ENCODE measurements around the gene ATP6V1G2.
"Not testable (repeated sequence)": the region's sequence is repeated elsewhere in the genome, so short reads cannot be mapped to it uniquely, and the experiment has no call there.

The ATP6V1G2 gene
- 0 to 0.32 (median 0.11) reads per million in 18 experiments for total RNA-seq

DNA sequence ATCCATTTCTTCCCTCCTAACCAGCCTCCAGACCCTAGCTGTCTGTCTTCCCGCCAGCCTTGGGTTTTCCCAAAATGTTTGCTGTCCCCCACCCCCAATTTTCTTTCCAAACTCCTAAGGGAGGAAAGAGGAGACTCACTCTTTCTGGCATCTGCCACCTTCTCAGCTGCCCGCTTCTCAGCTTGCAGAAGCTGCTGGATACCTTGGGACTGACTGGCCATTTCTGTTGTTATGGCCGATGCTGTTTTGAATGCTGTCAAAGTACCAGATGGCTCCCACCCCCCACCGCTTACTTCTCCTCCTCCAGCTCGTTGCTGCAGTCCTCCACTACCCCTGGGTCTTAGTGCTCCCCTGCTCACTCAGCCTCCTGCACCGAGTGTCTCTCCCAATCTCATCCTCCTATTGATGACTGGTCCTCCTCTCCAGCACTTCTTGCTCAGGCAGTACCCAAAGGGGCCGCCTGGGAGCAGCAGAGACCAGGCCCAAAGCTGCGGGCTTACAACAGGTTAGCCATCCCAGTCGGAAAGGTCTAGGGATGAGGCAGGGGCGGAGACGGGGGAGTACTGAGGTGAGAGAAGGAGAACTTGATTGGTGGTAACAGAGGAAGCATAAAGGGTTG is at the start of gene ATP6V1G2:
TSS of gene ATP6V1G2 (minus strand) at position 270 of the 619 bp plus-strand sequence. CDS start at position 221, 49 bp downstream.
- peak; percentile 78 to 81 for DNase-seq

DNA sequence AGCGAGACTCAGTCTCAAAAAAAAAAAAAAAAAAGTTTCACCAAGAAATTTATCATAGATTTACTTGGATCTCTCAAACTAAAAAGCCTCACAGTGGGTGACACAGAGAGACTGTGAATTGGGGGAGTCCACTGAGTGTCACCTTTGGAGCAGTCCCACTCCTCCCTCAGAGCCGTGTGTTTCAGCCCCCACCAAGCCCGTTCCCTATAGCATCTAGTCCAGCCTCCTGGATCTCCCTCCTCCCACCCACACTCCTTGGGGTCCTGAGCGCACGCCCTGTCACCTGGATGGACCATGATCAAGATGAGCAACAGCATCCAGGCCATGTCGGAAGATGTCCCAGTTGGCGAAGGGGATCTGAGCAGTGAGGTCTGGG is 46.0 kb upstream of the ATP6V1G2 start:
- no peak for DNase-seq

DNA sequence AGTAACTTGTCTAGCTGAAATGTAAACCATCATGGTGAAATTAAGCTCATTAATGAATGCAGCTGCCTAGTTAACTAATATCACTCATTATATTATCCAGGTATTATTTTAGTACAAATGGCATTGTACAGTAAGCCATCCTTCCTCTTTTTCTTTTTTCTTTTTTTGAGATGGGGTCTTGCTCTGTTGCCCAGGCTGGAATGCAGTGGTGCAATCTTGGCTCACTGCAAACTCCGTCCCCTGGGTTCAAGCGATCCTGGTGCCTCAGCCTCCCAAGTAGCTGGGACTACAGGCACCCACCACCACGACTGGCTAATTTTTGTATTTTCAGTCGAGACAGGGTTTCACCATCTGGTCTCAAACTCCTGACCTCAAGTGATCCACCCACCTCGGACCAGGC is 44.3 kb upstream of the ATP6V1G2 start:
- DNase-seq = not testable (repeated sequence)

DNA sequence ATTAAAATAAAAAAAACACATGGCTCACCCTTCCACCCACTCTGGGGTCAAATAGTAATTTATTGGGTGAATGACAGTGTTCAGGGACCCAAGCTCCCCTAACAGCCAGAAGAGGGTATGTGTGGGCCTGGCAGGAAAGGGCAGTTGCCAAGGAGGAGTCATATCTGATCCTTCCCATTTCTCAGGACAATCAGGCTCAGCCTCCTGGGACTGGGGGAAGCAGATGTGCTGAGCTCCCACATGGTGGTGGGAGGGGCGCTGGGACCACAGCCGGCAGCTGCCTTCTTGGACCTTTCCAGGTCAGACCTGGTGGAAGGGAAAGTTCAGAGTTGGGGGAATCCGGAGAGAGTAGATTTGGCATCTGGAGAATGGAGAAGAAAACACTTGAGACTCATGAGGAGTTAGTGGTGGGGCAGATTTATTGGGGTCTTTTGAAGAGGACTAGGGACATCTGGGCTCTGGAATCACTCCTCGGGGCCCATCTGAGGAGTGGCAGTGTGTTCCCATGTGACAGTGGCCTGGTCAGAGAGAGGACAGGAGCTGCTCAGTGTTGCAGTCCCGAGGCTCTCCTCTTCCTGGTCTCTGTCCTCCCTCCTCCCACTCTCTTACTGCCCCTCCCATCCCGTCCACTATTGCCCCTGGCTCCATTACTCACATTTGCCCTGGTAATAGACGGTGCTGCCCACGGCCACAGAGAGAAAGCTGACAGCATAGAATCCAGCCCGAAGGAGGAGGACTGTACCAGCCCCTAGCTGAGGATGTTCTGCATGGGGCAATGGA is 42.7 kb upstream of the ATP6V1G2 start:
- DNase-seq = peak; percentile 67 to 79

DNA sequence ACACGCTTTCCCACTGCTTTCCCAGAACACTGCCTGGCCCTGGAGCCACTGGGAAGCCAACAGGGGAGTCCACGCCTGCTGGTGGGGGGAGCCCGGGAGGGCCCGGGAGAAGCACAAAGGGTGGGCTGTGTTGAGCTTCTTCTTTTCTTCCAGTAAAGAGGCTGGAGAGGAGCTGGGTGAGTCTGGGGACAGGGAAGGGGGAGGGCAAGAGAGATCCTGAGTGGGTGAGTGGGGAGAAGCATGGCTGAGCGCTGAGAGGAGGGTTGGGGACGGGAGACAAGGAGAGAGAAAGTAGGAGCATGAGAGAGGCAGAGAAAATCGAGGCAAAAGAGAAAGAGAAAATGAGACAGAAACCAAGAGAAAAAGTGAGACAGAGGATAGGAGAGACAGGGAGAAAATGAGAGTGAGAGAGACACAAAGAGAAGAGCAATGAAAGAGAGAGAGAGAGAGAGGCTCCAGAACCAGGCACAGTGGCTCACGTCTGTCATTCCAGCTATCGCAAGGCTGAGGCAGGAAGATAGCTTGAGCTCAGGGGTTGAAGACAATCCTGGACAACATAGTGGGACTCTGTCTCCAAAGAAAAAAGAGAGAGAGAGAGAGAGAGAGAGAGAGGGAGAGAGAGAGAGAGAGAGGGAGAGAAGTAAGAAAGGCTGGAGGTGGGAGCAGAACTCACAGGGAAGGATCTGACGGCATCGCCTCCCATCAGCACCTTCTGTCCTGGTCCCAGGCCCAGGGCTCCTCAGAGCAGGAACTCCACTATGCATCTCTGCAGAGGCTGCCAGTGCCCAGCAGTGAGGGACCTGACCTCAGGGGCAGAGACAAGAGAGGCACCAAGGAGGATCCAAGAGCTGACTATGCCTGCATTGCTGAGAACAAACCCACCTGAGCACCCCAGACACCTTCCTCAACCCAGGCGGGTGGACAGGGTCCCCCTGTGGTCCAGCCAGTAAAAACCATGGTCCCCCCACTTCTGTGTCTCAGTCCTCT is 41.7 kb upstream of the ATP6V1G2 start:
- DNase-seq = peak in 1 of 2 donors; percentile 41

DNA sequence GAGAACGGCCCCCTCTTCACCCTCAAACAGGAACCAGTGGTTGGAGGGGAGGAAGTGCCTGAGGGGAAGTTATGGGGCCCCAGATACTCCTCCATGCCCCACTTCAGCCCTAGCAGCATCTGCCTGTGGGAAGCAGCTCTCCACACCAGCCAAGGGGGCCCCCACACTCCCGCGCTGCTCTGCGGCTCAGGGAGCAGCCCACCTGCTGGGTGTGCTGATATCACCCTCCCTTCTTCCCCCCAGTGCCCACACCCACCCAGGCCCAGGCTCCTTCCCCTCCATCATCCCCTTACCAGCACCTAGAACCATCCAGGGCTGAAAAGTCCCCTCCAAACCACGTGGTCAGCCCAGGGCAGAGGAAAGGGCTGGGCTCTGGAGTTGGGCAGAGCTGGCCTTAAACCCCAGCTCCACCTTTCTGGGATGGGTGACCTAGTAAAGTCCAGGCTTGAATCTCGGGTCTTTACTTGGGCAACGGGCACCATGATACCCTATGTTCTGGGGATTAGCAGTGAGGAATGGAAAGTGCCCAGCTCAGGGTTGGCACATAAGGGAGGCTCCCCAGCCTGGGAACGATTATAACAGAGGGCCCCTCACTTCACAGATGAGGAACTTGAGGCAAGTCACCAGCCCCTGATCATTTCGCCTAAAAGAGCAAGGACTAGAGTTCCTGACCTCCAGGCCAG is 40.3 kb upstream of the ATP6V1G2 start:
- DNase-seq = peak; percentile 79 to 83

DNA sequence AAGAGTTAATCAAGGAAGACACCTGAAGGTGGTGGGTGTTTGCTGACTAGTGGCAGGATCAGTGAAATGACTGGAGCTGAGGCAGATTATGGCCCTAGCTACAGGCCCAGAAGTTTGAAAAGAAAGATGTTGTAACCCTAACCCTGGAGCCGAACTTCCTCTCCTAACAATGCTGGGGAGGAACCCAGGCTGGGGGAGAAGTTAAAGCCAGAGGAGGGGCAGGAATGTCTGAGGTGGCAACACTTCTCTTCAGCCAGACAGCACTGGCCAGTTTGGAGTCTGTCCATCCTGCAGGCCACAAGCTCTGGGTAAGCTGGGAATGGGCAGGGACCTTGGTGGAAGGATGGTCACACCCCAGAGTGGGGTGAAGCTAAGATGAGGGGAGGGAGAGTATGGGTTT is 39.6 kb upstream of the ATP6V1G2 start, which contains the start of gene LST1:
TSS of gene LST1 (plus strand) at position 270 of the 400 bp plus-strand sequence. CDS start 1,023 bp downstream, outside the sequence.
- peak; percentile 85 to 91 for DNase-seq

DNA sequence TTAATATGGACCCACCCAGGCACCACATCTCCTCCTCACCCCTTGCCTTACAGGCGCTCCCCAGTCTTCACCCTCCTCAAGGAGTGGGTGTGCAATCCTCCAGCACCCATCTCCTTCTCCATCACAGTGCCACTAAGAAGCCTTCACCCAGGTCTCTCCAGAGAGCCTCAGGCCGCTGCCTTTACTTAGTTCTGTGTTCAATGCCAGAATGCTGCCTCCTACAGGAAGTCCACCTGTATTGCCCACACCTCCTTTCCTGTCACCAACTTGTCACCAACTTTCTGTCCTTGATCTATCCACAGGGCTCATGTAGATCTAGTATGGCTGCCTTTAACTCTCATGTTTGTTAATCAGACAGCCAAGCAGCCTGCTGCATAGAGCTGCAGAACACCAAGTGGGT is 39.1 kb upstream of the ATP6V1G2 start:
- peak; percentile 27 to 34 for DNase-seq

DNA sequence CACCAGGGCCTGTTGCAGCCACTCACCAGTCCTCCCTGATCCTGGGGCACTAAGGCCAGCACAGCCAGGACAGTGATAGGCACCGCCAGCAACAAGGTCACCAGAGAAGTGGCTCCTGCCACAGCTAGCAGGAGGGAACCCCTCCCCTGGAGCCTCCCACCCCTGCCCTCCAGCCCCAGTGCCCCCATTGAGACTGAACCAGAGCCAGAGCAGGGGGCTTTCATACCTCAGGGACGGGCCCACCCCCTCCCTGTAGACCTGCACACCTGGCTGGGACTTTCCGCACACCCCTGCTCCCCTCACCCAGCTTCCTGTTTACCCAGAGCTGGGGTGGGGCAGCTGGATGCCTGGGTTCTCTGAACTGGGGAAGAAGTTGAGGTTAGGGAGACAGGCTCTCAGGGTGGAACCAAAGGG is 35.8 kb upstream of the ATP6V1G2 start, which contains the start of gene LTB:
TSS of gene LTB (minus strand) at position 195 of the 414 bp plus-strand sequence. CDS start at position 188, 7 bp downstream.
- DNase-seq = no peak

DNA sequence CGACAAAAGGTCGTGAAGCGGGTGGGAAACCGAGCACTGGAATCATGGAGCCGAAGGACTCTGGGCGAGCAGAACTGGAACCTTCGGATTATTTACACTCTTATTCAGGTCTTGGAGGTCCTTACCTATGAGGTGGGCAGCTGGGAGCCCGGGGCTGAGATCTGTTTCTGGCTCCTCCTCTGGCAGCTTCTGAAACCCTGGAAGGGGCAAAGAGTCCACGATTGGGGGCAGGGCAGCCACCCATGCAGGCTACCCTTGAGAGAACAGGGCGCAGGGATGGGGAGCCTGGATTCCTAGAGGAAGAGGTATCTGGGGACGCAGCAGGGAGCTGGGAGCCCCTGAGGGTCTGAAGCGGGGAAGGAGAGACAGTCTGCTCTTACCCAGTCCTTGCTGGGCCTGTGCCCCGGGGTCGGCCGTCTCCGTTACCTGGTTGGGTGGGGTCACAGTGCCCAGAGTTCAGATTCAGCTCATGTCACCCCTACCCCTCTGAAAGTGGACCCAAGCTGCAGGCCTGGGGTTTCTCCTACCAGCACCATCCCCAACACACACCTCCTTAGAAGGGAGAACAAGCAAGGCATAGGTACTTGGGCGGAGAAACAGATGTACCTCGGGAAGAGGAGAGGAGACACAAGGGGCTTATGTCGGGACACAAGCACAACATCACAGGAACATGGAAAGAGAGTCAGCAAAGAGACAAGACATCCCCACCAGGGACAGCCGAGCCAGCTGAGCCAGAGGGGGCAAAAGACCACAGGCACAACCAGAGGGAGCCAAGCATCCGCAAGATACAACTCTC is 35.2 kb upstream of the ATP6V1G2 start:
- DNase-seq = no peak

DNA sequence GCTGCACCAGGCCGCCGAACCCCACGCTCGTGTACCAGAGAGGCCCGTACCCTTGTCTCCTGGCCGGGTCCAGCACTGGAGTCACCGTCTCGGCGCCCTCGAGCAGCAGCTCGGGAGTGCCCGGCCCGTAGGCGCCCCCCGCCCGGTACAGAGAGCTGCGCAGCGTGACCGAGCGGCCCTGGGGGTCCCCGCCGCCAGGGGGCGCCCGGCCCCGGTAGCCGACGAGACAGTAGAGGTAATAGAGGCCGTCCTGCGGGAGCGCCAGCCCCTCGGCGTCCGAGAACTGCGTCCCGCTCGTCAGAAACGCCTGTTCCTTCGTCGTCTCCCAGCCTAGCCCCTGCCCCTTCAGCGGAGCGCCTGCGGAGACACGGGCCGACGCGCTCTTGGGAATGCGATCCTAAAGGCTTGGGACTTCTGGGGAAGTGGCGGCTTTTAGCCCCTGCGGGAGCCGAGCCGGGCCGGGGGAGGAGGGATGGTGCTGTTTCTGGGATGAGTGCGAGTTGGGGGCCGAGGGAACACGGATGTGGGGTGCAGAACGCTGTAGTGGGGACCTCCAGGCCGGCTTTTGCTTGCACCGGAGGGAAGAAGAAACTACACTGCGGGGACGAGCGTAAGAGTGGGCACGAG is 34.5 kb upstream of the ATP6V1G2 start:
- DNase-seq = peak; percentile 74 to 82

DNA sequence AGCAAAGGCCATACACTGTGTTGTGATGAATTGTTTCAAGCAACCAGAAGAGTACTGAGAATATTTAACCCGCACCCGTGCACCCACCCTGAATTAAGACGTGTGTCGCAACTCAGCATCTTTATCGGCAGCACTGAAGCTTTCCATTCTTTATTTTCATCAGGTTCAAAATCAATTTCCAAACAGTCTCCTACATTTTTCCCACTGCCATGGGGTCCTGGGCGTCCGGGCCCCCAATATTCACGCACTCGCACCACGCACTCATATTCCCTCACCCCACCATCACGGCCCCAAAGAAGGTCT is 34.0 kb upstream of the ATP6V1G2 start:
- DNase-seq = no peak

DNA sequence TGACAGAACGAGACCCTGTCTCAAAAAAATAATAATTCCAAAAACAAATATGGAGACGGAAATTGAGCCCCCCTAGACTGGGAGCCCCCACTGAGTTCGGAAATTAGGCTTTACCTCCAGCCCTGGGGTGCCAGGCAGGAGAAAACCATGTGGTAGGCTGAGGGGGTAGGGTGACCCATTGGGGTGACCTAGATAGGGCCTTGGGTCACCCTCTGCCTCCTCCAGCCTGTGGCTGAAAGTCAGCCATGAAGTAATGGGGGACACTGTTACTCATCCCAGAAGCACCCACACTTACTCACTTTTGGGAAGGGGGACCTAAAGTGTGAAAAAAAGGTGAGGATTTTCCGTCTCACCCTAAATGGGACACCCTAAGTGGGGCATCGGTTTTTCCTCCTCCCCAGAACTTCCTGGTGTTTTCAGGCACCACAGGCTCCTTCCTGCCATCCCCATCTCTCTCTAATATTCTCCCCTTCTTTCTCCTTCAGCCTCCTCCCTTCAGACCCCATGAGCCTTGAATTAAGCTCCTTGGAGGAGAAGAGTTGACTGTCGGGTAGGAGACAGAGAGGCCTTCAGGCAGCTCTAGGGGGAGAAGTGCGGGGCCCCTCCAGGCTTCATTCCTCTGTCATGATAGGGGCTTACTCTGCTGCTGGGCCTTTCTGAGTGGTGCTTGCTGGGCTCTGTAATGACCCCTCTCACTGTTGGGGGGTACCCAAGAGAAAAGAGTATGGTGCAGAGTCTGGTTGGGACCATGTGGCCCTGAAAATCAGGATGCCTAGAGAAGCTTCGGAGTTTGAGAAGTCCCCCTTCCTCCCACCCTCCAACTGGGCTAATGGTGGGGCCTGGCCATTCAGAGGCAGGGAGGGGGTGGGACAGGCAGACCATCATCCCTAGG is 33.4 kb upstream of the ATP6V1G2 start:
- no peak for DNase-seq

DNA sequence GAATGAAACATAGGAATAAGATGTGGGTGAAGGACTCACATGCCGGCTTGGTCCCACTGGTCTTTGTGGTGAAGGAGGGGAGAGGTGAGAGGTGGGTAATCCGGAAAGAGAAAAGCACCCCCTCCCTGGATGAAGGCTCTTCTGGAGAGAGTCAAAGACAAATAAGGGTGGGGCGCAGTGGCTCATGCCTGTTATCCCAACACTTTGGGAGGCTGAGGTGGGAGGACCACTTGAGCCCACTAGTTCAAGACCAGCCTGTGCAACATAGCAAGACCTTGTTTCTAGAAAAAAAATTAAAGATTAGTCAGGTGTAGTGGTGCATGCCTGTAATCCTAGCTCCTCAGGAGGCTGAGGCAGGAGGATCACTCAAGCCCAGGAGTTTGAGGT is 32.7 kb upstream of the ATP6V1G2 start:
- no peak for DNase-seq

DNA sequence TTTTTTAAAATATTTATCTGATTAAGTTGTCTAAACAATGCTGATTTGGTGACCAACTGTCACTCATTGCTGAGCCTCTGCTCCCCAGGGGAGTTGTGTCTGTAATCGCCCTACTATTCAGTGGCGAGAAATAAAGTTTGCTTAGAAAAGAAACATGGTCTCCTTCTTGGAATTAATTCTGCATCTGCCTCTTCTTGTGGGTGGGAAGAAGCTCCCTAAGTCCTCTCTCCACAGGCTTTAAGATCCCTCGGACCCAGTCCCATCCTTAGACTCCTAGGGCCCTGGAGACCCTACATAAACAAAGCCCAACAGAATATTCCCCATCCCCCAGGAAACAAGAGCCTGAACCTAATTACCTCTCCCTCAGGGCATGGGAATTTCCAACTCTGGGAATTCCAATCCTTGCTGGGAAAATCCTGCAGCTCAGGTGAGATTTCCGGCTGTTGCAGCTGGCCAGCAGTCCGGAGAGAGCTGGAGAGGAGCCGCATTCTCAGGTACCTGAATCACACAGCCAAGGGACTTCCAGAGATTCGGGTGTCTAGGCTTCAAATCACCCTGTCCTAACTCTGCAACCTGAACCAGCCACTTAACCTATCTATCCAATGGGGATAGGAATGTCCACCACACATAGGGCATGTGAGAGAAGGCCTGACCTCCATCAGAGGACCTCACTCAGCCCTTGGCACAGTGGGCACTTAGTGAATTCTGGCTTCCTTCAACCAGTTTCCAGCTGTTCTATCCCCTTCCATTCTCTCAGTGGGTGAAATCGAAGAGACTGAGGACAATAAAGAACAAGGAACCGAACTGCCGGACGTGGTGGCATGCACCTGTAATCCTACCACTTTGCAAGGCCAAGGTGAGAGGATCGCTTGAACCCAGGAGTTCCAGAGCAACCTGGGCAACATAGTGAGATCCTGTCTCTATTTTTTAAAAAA is 32.0 kb upstream of the ATP6V1G2 start:
- DNase-seq = no peak

DNA sequence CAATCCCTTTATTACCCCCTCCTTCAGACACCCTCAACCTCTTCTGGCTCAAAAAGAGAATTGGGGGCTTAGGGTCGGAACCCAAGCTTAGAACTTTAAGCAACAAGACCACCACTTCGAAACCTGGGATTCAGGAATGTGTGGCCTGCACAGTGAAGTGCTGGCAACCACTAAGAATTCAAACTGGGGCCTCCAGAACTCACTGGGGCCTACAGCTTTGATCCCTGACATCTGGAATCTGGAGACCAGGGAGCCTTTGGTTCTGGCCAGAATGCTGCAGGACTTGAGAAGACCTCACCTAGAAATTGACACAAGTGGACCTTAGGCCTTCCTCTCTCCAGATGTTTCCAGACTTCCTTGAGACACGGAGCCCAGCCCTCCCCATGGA is 31.2 kb upstream of the ATP6V1G2 start:
- DNase-seq = no peak

DNA sequence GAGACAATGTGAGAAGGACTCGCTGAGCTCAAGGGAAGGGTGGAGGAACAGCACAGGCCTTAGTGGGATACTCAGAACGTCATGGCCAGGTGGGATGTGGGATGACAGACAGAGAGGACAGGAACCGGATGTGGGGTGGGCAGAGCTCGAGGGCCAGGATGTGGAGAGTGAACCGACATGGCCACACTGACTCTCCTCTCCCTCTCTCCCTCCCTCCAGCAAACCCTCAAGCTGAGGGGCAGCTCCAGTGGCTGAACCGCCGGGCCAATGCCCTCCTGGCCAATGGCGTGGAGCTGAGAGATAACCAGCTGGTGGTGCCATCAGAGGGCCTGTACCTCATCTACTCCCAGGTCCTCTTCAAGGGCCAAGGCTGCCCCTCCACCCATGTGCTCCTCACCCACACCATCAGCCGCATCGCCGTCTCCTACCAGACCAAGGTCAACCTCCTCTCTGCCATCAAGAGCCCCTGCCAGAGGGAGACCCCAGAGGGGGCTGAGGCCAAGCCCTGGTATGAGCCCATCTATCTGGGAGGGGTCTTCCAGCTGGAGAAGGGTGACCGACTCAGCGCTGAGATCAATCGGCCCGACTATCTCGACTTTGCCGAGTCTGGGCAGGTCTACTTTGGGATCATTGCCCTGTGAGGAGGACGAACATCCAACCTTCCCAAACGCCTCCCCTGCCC is 30.6 kb upstream of the ATP6V1G2 start:
- DNase-seq = no peak

All from inflammatory macrophage (primary cell).